GM19395 (cell line): ENCODE measurements around the gene PACS2.
"Not testable (repeated sequence)": the region's sequence is repeated elsewhere in the genome, so short reads cannot be mapped to it uniquely, and the experiment has no call there.

Experiments
- ATAC-seq: cut with Tn5 transposase; IDR thresholded peaks from one replicate; pipeline ENCODE4 v1.9.1; 2021; ENCODE audit warnings: mild to moderate bottlenecking, moderate library complexity; ENCODE audit not compliant: unreplicated experiment

The PACS2 gene

GRCh38 chr14:105329411-105330150, 15.0 kb downstream of the PACS2 start:
- no peak for ATAC-seq

GRCh38 chr14:105330491-105330895, 15.9 kb downstream of the PACS2 start:
- no peak for ATAC-seq

- ATAC-seq: no peak
These were observed 17.2 kb downstream of the PACS2 start for GRCh38 chr14:105331575-105332349.

GRCh38 chr14:105332350-105332874, 17.9 kb downstream of the PACS2 start:
- no peak for ATAC-seq

GRCh38 chr14:105333020-105333490, 18.5 kb downstream of the PACS2 start:
- ATAC-seq: no peak

GRCh38 chr14:105333613-105334364, 19.2 kb downstream of the PACS2 start:
- ATAC-seq: no peak

- ATAC-seq: no peak
These were observed 20.1 kb downstream of the PACS2 start for GRCh38 chr14:105334383-105335230.

GRCh38 chr14:105335231-105335542, 20.6 kb downstream of the PACS2 start:
- ATAC-seq: not testable (repeated sequence)

GRCh38 chr14:105335735-105336476, 21.4 kb downstream of the PACS2 start:
- no peak for ATAC-seq

GRCh38 chr14:105336477-105337287, 22.1 kb downstream of the PACS2 start:
- no peak for ATAC-seq

GRCh38 chr14:105337433-105337832, 22.9 kb downstream of the PACS2 start:
- no peak for ATAC-seq

- no peak for ATAC-seq
These were observed 23.6 kb downstream of the PACS2 start for GRCh38 chr14:105337966-105338741.

- ATAC-seq: no peak
These were observed 26.5 kb downstream of the PACS2 start for GRCh38 chr14:105340821-105341733.

- no peak for ATAC-seq
These were observed 28.6 kb downstream of the PACS2 start for GRCh38 chr14:105343194-105343593.

- ATAC-seq: no peak
These were observed 31.6 kb downstream of the PACS2 start for GRCh38 chr14:105346200-105346533.

- no peak for ATAC-seq
These were observed 32.5 kb downstream of the PACS2 start for GRCh38 chr14:105346876-105347586.

- no peak for ATAC-seq
These were observed 33.0 kb downstream of the PACS2 start for GRCh38 chr14:105347587-105347968.
